Astrocyte of the cerebellum (primary cell): Measurements from ENCODE around the gene POC1A.

Experiments used
- DNase-seq: peaks from one replicate; pipeline ENCODE4 v3.0.0-alpha.2; 2011; ENCODE audit warnings: low read depth
- H3K4me3 ChIP-seq: 2 replicates; pipeline ENCODE4 v1.5.1; 2011; ENCODE audit warnings: mild to moderate bottlenecking, low read depth, low read length, moderate library complexity
- in situ Hi-C: cut with HindIII; loops from 2 replicates; pipeline ENCODE4 v1.10.0; 2017; ENCODE audit warnings: low sequenced_read_pairs
- TF ChIP-seq, protein P1 (sequence below): IDR thresholded peaks from 2 replicates; pipeline ENCODE4 v1.5.1; 2012; ENCODE audit warnings: low read length, low read depth, moderate library complexity, mild to moderate bottlenecking; ENCODE audit errors: missing control alignments

The POC1A gene

DNA sequence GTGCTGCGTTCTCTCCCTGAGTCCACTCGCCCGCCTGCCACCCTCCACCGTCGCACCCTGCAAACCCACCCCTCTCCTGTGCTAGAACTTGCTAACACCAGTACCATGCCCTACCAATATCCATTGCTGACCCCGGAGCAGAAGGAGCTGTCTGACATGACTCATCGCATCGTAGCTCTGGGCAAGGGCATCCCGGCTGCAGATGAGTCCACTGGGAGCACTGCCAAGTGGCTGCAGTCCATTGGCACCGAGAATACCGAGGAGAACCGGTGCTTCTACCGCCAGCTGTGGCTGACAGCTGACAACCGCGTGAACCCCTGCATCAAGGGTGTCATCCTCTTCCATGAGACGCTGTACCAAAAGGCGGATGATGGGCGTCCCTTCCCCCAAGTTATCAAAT lies 38.8 kb upstream of the POC1A start:
- in situ Hi-C loops = no loop called here
- TF ChIP-seq, protein P1, sequence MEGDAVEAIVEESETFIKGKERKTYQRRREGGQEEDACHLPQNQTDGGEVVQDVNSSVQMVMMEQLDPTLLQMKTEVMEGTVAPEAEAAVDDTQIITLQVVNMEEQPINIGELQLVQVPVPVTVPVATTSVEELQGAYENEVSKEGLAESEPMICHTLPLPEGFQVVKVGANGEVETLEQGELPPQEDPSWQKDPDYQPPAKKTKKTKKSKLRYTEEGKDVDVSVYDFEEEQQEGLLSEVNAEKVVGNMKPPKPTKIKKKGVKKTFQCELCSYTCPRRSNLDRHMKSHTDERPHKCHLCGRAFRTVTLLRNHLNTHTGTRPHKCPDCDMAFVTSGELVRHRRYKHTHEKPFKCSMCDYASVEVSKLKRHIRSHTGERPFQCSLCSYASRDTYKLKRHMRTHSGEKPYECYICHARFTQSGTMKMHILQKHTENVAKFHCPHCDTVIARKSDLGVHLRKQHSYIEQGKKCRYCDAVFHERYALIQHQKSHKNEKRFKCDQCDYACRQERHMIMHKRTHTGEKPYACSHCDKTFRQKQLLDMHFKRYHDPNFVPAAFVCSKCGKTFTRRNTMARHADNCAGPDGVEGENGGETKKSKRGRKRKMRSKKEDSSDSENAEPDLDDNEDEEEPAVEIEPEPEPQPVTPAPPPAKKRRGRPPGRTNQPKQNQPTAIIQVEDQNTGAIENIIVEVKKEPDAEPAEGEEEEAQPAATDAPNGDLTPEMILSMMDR = no peak
- H3K4me3 ChIP-seq = no peak overlapping the region
- no peak for DNase-seq

DNA sequence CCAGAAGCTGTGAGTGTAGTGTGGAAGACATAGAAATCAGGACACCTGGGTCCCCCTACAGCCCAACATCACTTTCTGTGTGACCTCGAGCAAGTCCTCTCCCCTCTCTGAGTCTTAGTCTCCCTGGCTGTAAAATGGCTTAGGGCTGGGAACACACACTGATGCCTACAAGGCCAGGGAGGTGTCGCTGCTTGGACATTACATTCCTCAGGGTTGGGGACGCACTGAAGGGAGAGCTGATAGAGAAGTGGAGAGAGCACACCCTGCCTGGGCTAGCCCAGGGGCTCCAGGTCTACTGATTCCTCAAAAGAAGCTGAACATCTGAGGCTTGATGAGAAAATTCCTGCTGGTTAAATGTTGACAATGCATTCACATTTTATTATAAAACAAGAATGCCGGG lies 37.4 kb upstream of the POC1A start:
- H3K4me3 ChIP-seq = no peak overlapping the region
- no peak for DNase-seq
- TF ChIP-seq, protein P1 = no peak
- in situ Hi-C loops = no loop called here

DNA sequence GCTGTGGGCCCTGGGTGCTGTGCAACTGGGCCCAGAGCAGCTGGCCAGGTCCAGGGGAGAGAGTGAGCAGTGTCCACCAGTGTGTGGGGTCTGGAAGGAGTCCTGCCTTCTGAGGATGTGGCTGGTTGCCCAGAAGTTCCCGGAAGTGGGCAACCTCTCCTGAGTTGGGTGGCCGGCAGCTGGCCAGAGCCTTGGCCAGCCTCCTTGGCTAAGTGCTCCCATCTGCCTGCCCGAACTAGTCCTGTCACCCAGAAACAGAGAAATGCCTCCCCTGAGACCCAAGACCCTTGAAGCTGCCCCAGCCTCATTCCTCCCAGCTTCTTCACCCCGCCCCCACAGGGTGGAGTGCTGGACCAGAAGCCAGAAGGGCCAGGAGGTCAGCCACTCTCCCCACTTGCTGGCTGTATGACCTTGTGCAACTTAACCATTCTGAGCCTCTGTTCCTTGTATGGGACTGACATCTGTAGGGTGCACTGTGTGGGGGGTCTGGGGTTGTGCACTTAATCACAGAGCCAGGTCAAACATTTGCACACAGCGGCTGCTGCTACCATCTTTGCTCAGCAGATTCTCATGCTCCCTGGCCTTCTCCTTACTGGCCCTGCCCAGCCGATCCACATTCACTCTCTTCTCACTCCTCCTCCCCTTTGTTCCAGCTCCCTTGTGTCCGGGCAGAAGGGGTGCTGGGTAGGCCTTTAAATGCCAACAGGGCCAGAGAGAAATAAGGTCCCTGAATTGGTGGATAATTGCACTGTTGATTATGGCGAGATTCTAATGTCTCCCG lies 36.3 kb upstream of the POC1A start:
- in situ Hi-C loops = no loop called here
- no peak overlapping the region for H3K4me3 ChIP-seq
- TF ChIP-seq, protein P1 = no peak
- peak; percentile 31 for DNase-seq

DNA sequence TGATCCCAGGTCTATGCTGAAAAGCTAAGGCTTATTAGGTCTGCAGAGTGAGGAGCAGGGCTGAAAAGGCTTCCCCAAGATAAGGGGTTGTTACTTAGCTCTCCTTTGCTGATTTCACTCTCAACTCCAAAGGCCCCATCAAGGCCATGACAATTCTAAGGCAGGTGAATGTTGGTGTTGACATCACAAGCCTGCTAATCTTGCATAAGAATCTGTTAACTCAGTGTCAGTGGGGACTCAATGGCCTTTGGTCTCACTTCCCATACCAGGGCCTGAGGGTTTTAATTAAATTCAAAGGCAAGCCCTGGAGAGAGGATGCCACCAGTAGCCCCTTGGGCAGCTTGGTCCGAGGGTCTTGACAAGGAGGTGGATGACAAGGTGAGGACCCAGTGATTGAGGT lies 34.3 kb upstream of the POC1A start:
- no peak for DNase-seq
- no peak overlapping the region for H3K4me3 ChIP-seq
- in situ Hi-C loops = no loop called here
- TF ChIP-seq, protein P1 = no peak

GRCh38 chr3:52186729-52187128 lies 32.5 kb upstream of the POC1A start:
- in situ Hi-C loops = no loop called here

DNA sequence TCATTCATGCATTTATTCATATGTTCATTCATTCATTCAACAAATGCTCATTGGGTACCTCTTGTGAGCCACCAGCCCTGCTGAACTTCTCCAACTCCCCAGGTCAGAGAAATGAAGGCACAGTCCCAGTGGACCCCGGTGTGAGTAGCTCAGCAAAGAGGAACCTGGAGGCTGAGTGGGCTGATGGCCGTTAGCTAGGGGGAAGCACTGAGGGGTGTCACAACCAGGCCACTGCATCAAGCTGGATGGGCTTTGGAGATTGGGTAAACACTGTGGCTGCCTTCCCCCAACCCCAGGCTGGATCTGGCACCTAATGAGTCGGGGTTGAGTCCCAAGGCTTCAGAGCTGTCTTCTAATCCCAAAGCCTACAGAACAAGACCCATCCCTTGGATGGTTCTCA lies 31.6 kb upstream of the POC1A start:
- no peak overlapping the region for H3K4me3 ChIP-seq
- TF ChIP-seq, protein P1 = no peak
- DNase-seq = no peak
- in situ Hi-C loops = no loop called here

More at GRCh38 chr3:52186729-52187128, 32.5 kb upstream of the POC1A start:
- DNase-seq = no peak
- no peak overlapping the region for H3K4me3 ChIP-seq
- TF ChIP-seq, protein P1 = no peak
